Mesodermal cell (in vitro differentiated cells): ENCODE results near the gene FRMD8.
A peak's percentile ranks its signal among the peaks of the same experiment; 100 is the strongest.
"Not testable (repeated sequence)": the region's sequence is repeated elsewhere in the genome, so short reads cannot be mapped to it uniquely, and the experiment has no call there.

Experiments used
- H3K27ac ChIP-seq: 2 replicates; pipeline ENCODE4 v1.7.0; 2013; ENCODE audit warnings: mild to moderate bottlenecking, low read depth, low read length, moderate library complexity; ENCODE audit not compliant: severe bottlenecking
- H3K36me3 ChIP-seq: 2 replicates; pipeline ENCODE4 v1.7.1; 2013; ENCODE audit warnings: mild to moderate bottlenecking, low read length, moderate library complexity; ENCODE audit not compliant: control insufficient read depth, insufficient read depth
- H3K4me1 ChIP-seq: one replicate; pipeline ENCODE4 v1.7.1; 2013; ENCODE audit warnings: mild to moderate bottlenecking, low read length; ENCODE audit not compliant: insufficient read depth, control insufficient read depth, poor library complexity, severe bottlenecking
- H3K4me3 ChIP-seq: 2 replicates; pipeline ENCODE4 v1.7.0; 2013; ENCODE audit warnings: low read length, control low read depth, mild to moderate bottlenecking; ENCODE audit not compliant: insufficient read depth, poor library complexity, severe bottlenecking; ENCODE audit errors: extremely low read depth
- H3K9me3 ChIP-seq: 2 replicates; pipeline ENCODE4 v1.7.1; 2013; ENCODE audit warnings: mild to moderate bottlenecking, low read length, moderate library complexity; ENCODE audit not compliant: control insufficient read depth
- WGBS, 2 experiments: methylation state at CpG; one replicate each; pipeline ENCODE4 v1.1.5; 2013; ENCODE audit warnings: missing lambda C conversion rate in 2 of 2; ENCODE audit not compliant: insufficient coverage in 2 of 2; 5-methylcytosine and 5-hydroxymethylcytosine counted together

Gene FRMD8

DNA sequence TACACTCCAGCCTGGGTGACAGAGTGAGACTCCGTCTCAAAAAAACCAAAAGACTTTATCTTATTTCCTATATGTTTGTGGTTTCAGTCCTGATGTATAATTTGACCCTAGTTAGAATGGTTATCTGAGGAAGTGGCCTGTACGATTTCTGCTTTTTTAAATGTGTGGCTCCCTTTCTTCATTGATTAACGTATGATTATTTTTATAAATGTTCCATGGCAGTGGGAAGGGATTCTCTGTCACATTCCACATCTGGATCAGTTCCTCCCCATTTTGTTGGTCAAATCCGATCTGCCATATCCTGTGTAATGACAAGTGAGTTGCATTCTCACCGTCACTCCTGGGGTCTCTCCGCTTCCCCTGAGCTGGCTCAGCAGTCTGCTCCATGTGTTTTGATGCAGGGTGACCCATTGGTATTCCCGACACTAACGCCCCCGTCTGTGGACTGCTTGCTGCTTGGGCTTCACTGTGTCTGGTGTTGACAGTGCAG is 56.5 kb downstream of the FRMD8 start:
- Histone ChIP-seq H3K4me3 (no peak overlapping the region), H3K4me1 (peaks cover 27% of the 10 kb centered on the region), H3K36me3 (peaks cover 67% of the 10 kb centered on the region), H3K27ac (no peak overlapping the region), H3K9me3 (no peaks in the 10 kb centered on the region)
- WGBS, 2 experiments, result 92 to 93% methylated on average over 4 to 6 of the region's 9 CpGs

DNA sequence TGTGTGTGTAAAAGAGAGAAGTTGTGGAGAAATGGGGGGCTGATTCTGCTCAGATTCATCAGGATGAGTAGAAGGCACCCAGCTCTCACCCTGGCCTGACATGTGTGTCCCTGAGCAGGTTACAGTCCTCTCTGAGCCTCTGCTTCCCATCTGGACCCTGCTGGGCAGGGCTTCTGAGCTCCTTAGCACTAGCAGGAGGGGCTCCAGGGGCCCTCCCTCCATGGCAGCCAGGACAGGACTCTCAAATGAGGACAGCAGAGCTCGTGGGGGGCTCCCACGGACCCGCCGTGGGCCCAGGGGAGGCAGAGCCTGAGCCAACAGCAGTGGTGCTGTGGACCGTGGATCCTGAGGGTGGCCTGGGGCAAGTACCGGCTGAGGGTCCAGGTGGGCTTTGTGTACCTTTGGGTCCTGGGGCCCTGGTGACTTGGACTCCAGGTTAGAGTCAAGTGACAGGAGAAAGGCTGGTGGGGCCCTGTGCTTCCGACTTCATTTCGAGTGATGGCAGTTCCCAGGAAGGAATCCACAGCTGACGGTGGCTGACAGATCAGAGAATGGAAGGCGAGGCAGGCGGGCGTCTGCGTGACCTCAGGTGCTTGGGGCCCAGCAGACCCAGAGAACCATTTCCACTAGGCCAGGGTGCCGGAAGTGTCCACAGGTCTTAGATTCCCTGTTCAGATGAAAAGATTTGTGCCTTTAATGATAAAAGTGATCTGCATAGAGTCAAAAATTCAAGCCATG is 58.0 kb downstream of the FRMD8 start:
- WGBS, 2 experiments, result 95% methylated on average over 13 of the region's 14 CpGs
- H3K36me3 ChIP-seq, result peaks cover 51% of the 10 kb centered on the region
- H3K4me3 ChIP-seq, result no peak overlapping the region
- H3K4me1 ChIP-seq, result peaks cover 35% of the 10 kb centered on the region
- H3K9me3 ChIP-seq, result no peaks in the 10 kb centered on the region
- peak overlapping the region; percentile 66 for H3K27ac ChIP-seq

DNA sequence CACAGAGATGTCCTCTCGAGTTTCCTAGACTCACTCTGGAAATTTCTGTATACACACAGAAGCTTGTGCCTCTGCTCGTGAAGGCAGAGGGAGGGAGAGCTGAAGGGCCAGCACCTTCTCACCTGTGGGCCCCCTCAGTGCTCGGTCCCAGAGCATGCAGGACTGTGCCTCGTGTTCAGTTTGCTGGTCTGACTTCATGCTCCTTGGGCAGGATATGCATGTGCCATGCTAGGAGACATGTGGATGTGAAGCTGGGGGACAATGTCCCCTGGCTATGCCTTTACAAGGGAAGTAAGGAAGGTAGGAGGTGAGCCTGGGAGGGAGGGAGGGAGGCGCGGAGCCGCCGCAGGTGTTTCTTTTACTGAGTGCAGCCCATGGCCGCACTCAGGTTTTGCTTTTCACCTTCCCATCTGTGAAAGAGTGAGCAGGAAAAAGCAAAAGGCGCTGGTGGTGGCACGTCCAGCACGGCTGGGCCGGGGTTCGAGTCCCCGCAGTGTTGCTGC is 58.7 kb downstream of the FRMD8 start:
- peaks cover 45% of the 10 kb centered on the region for H3K36me3 ChIP-seq
- peaks cover 35% of the 10 kb centered on the region for H3K4me1 ChIP-seq
- H3K27ac ChIP-seq, result peak overlapping the region; percentile 66
- no peak overlapping the region for H3K4me3 ChIP-seq
- no peaks in the 10 kb centered on the region for H3K9me3 ChIP-seq
- 97 to 100% methylated on average over 5 to 14 of the region's 15 CpGs for WGBS, 2 experiments

DNA sequence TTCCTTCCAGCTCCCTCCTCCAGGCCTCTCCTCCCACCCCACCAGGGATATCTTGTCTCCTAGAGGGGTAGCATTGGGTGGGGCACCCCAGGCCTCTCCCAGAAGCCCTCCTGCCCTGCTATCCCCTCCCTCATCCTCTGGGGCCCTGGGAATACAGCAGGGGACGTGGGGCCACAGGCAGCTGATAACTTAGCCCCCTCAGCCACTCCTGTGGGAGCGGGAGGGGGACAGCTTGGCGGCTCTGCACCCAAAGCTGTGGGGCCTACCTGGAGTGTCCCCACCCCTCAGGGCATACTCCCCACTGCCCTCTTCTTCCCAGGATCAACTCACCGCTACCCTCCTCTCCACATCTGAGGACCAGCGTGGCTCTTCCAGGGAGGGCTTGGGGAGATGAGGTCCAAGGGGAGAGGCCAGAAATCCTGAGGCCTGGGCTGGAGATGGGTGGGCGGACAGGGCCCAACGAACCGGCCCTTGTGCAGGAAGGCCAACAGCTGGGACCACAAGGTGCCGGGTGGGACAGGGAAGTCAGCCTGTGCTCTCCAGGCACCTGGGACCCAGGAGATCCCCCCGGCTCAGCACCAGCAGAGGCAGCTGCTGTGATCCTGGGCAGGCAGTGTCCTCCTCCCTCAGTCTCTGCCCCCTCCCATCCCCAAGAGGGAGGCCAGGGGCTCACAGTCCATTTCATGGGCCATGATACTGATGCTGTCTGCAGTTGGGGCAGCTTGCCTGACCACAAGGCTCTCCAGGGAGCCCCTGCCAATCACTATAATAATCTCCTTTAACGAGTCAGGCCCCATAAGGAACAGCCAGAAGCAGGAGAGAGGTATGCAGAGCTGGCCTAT is 59.4 kb downstream of the FRMD8 start:
- 85 to 97% methylated on average over 3 to 8 of the region's 11 CpGs for WGBS, 2 experiments
- Histone ChIP-seq H3K4me1 (peaks cover 33% of the 10 kb centered on the region), H3K9me3 (no peaks in the 10 kb centered on the region), H3K36me3 (peaks cover 41% of the 10 kb centered on the region), H3K4me3 (no peak overlapping the region), H3K27ac (peak overlapping the region; percentile 24)

DNA sequence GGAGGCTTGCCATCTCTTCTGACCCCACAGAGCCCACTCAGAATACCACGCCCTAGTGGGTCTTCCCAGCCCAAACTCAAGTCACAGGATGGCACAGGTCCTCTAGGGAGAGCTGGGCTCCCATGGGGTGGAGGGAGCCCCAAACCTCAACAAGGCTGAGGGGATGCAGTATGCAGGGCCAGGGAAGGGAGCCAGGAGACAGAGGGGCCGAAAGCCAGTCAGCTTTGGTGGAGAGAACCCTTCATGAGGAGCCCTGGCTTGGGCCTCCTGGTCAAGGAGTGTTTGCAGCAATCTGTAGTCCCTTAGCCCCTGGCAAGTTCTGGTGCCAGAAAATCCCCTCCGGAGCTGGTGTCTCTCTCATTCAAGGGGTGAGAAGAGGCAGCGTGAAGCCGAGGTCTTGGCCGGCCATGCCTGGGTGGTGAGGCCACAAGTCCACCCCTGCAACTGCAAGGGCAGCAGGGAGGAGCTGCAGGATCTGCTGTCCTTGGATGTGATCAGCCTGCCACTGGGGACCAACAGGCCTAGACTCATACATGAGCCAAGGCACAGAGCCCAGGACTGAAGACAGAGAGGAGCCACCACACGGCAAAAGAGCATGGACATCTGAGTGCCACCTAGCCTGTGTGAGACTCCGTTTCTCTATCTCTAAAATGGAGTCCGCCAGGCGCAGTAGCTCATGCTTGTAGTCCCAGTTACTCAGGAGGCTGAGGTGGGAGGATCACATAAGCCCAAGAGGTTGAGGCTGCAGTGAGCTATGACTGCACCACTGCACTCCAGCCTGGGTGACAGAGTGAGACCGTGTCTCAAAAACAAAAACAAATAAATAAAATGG is 60.2 kb downstream of the FRMD8 start:
- no peaks in the 10 kb centered on the region for H3K9me3 ChIP-seq
- H3K27ac ChIP-seq, result peak overlapping the region; percentile 47
- no peak overlapping the region for H3K4me3 ChIP-seq
- WGBS, 2 experiments, result 95 to 97% methylated on average over 8 to 10 of the region's 11 CpGs
- H3K4me1 ChIP-seq, result peaks cover 29% of the 10 kb centered on the region
- H3K36me3 ChIP-seq, result peaks cover 36% of the 10 kb centered on the region

DNA sequence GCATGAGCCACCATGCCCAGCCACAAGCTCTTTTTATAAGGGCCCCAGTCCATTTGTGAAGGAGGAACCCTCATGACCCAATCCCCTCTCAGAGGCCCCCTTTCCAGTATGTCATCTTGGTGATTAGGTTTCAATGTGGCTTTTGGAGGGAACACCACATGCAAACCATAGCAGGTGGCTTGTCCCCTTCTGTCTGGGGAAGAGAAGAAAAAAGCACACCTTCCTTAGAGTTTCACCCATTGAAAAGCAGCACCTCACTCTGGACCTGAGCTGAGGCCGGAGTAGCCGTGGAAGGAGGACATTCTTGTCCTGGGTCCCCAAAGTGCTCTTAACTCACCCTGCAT is 61.6 kb downstream of the FRMD8 start:
- WGBS, 2 experiments, result no CpG with 5 or more reads among the region's 2 CpGs
- H3K4me3 ChIP-seq, result no peak overlapping the region
- peaks cover 23% of the 10 kb centered on the region for H3K4me1 ChIP-seq
- peaks cover 28% of the 10 kb centered on the region for H3K36me3 ChIP-seq
- no peaks in the 10 kb centered on the region for H3K9me3 ChIP-seq
- peak overlapping the region; percentile 12 for H3K27ac ChIP-seq

DNA sequence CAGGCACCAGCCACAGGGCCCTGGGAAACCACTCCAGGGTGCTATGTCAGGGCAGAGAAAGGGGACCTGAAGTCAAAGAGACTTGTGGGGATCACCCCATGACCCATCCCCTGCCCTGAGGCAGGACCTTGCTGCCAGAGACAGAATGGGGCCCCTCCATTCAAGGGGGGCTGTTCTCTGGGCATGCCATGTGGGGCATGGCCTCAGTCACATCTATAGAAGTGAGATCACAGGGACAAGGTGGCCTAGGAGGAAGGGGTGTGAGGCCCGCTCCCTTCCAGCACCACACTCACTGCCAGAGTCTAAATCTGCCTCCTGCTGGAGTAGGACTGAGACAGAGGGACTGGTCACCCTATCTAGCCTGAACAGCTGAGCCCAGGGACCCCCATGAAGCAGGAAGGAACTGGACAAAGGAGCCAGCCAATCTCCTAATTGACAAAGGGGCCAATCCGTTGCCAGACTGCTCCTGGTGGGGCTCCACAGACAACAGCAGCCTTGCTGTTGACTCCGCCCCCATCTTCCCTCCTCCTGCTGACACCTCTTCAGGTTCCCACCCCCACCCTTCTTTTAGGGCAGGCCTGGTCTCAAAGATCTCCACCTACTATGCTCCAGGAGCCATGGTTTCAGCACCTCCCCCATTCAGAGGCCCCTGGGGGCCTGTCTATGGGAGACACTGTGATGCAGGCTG is 62.1 kb downstream of the FRMD8 start:
- no peaks in the 10 kb centered on the region for H3K9me3 ChIP-seq
- 53 to 54% methylated on average over 2 of the region's 3 CpGs for WGBS, 2 experiments
- no peak overlapping the region for H3K4me3 ChIP-seq
- peak overlapping the region; percentile 12 for H3K27ac ChIP-seq
- peaks cover 24% of the 10 kb centered on the region for H3K36me3 ChIP-seq
- H3K4me1 ChIP-seq, result peaks cover 18% of the 10 kb centered on the region

DNA sequence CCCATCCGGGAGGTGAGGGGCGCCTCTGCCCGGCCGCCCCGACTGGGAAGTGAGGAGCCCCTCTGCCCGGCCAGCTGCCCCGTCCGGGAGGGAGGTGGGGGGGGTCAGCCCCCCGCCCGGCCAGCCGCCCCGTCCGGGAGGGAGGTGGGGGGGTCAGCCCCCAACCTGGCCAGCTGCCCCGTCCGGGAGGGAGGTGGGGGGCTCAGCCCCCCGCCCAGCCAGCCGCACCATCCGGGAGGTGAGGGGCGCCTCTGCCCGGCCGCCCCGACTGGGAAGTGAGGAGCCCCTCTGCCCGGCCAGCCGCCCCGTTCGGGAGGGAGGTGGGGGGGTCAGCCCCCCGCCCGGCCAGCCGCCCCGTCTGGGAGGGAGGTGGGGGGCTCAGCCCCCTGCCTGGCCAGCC is 64.9 kb downstream of the FRMD8 start:
- not testable (repeated sequence) for H3K27ac ChIP-seq, H3K4me3 ChIP-seq, H3K36me3 ChIP-seq, H3K9me3 ChIP-seq
- no CpG with 5 or more reads among the region's 30 CpGs for WGBS, 2 experiments
- peaks cover 13% of the 10 kb centered on the region for H3K4me1 ChIP-seq

DNA sequence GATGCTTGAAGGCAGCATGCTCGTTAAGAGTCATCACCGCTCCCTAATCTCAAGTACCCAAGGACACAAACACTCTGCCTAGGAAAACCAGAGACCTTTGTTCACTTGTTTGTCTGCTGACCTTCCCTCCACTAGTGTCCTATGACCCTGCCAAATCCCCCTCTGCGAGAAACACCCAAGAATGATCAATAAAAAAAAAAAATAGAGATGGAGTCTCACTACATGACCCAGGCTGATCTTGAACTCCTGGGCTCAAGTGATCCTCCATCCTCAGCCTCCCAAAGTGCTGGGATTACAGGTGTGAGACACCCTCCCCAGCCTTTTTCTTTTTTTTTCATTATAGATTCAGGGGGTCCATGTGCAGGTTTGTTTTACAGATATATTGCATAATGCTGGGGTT is 65.8 kb downstream of the FRMD8 start:
- WGBS, 2 experiments, result no CpG with 5 or more reads among the region's 3 CpGs
- not testable (repeated sequence) for H3K4me3 ChIP-seq, H3K27ac ChIP-seq, H3K36me3 ChIP-seq, H3K9me3 ChIP-seq
- peaks cover 11% of the 10 kb centered on the region for H3K4me1 ChIP-seq
